HG02678 (cell line): ENCODE results near the gene EEF2K.

ENCODE experiments used
- ATAC-seq: cut with Tn5 transposase; IDR thresholded peaks from one replicate; pipeline ENCODE4 v1.9.1; 2021; ENCODE audit warnings: mild to moderate bottlenecking, moderate library complexity; ENCODE audit not compliant: unreplicated experiment

The EEF2K gene

GRCh38 chr16:22239131-22239805 lies 33.2 kb downstream of the EEF2K start:
- no peak for ATAC-seq

GRCh38 chr16:22240023-22240710 lies 34.1 kb downstream of the EEF2K start:
- no peak for ATAC-seq

- ATAC-seq = no peak
These were observed 44.4 kb downstream of the EEF2K start for GRCh38 chr16:22250522-22250921.

- ATAC-seq = no peak
These were observed 46.2 kb downstream of the EEF2K start for GRCh38 chr16:22252317-22252716.

GRCh38 chr16:22253272-22253671 lies 47.2 kb downstream of the EEF2K start:
- no peak for ATAC-seq

- ATAC-seq = no peak
These were observed 49.3 kb downstream of the EEF2K start for GRCh38 chr16:22255335-22255734.

GRCh38 chr16:22257440-22257839 lies 51.4 kb downstream of the EEF2K start:
- ATAC-seq = no peak

- no peak for ATAC-seq
These were observed 54.4 kb downstream of the EEF2K start for GRCh38 chr16:22260490-22260889.

- no peak for ATAC-seq
These were observed 56.4 kb downstream of the EEF2K start for GRCh38 chr16:22262460-22262859.

- ATAC-seq = no peak
These were observed 58.7 kb downstream of the EEF2K start for GRCh38 chr16:22264786-22265185.

- ATAC-seq = no peak
These were observed 59.3 kb downstream of the EEF2K start for GRCh38 chr16:22265351-22265750.

GRCh38 chr16:22266546-22266945 lies 60.5 kb downstream of the EEF2K start:
- no peak for ATAC-seq

GRCh38 chr16:22267764-22268163 lies 61.7 kb downstream of the EEF2K start:
- ATAC-seq = no peak

- ATAC-seq = no peak
These were observed 64.4 kb downstream of the EEF2K start for GRCh38 chr16:22270525-22270924.

- no peak for ATAC-seq
These were observed 67.0 kb downstream of the EEF2K start for GRCh38 chr16:22272870-22273650.

- no peak for ATAC-seq
These were observed 68.8 kb downstream of the EEF2K start for GRCh38 chr16:22274916-22275315.

GRCh38 chr16:22278441-22279230 lies 72.6 kb downstream of the EEF2K start:
- no peak for ATAC-seq

GRCh38 chr16:22282254-22282892 lies 76.3 kb downstream of the EEF2K start:
- ATAC-seq = no peak

- no peak for ATAC-seq
These were observed 78.6 kb downstream of the EEF2K start for GRCh38 chr16:22284637-22285036.

- ATAC-seq = no peak
These were observed 79.0 kb downstream of the EEF2K start for GRCh38 chr16:22285080-22285479.

- no peak for ATAC-seq
These were observed 84.9 kb downstream of the EEF2K start for GRCh38 chr16:22291020-22291419.
